ENCODE data around the gene CCDC188. TPM values are rescaled to one million over a fixed set of nuclear protein-coding genes. Genes with fewer than 3 reads are reported as not detected.

The CCDC188 gene
- total RNA-seq, 6 donors from 2014 or later = 0.46 to 2.1 (median 1.2) TPM

GRCh38 chr22:20181884-20182236, 31.0 kb upstream of the CCDC188 start:
- Histone ChIP-seq H3K27me3 (no peaks in the 10 kb centered on the region), H3K9me3 (no peaks in the 10 kb centered on the region), H3K4me1 (no peaks in the 10 kb centered on the region), H3K36me3 (no peaks in the 10 kb centered on the region), H3K4me3 (no peak overlapping the region), H3K27ac (no peak overlapping the region)
- WGBS, 2 donors = 78 to 88% methylated on average over 9 to 18 of the region's 18 CpGs
- no peak for TF ChIP-seq POLR2AphosphoS5 (IDR thresholded peaks at IDR 0.05)
- no peak for TF ChIP-seq POLR2A (IDR thresholded peaks at IDR 0.05)
- no peak for TF ChIP-seq EP300 (IDR thresholded peaks at IDR 0.05)
- TF ChIP-seq CTCF (IDR thresholded peaks at IDR 0.05) = no peak
- no peak for ATAC-seq (ENCODE audit: low FRiP score in 2 of 2)
- peak in 1 of 2 donors; percentile 81 for DNase-seq

- H3K9me3 ChIP-seq = no peaks in the 10 kb centered on the region
- H3K4me3 ChIP-seq = no peak overlapping the region
- H3K4me1 ChIP-seq = no peaks in the 10 kb centered on the region
- 89% methylated on average over 13 of the region's 17 CpGs; no CpG with 5 or more reads in 1 of the 2 donors for WGBS, 2 donors
- DNase-seq = no peak
- no peak for TF ChIP-seq POLR2A (IDR thresholded peaks at IDR 0.05)
- no peak for TF ChIP-seq EP300 (IDR thresholded peaks at IDR 0.05)
- no peak for TF ChIP-seq POLR2AphosphoS5 (IDR thresholded peaks at IDR 0.05)
- TF ChIP-seq CTCF (IDR thresholded peaks at IDR 0.05) = no peak
- no peaks in the 10 kb centered on the region for H3K36me3 ChIP-seq
- H3K27ac ChIP-seq = no peak overlapping the region
- no peaks in the 10 kb centered on the region for H3K27me3 ChIP-seq
- no peak for ATAC-seq (ENCODE audit: low FRiP score in 2 of 2)
These were observed 30.5 kb upstream of the CCDC188 start for GRCh38 chr22:20181194-20181883.

GRCh38 chr22:20180640-20181039, 29.8 kb upstream of the CCDC188 start:
- no peak for ATAC-seq (ENCODE audit: low FRiP score in 2 of 2)
- TF ChIP-seq CTCF (IDR thresholded peaks at IDR 0.05) (no peak), POLR2A (IDR thresholded peaks at IDR 0.05) (no peak)
- 76 to 86% methylated on average over 8 of the region's 8 CpGs for WGBS, 2 donors

GRCh38 chr22:20180245-20180630, 29.4 kb upstream of the CCDC188 start:
- 87 to 94% methylated on average over 3 to 13 of the region's 13 CpGs for WGBS, 2 donors
- ATAC-seq (ENCODE audit: low FRiP score in 2 of 2) (no peak), DNase-seq (peak in 1 of 2 donors; percentile 73)
- Histone ChIP-seq H3K27ac (no peak overlapping the region), H3K4me3 (no peak overlapping the region), H3K36me3 (no peaks in the 10 kb centered on the region), H3K4me1 (no peaks in the 10 kb centered on the region), H3K9me3 (no peaks in the 10 kb centered on the region), H3K27me3 (no peaks in the 10 kb centered on the region)
- TF ChIP-seq CTCF (IDR thresholded peaks at IDR 0.05) = no peak
- no peak for TF ChIP-seq EP300 (IDR thresholded peaks at IDR 0.05)
- TF ChIP-seq POLR2AphosphoS5 (IDR thresholded peaks at IDR 0.05) = no peak
- no peak for TF ChIP-seq POLR2A (IDR thresholded peaks at IDR 0.05)

More at GRCh38 chr22:20180640-20181039, 29.8 kb upstream of the CCDC188 start:
- Histone ChIP-seq H3K27ac (no peak overlapping the region), H3K9me3 (no peaks in the 10 kb centered on the region), H3K4me1 (no peaks in the 10 kb centered on the region), H3K4me3 (no peak overlapping the region), H3K36me3 (no peaks in the 10 kb centered on the region), H3K27me3 (no peaks in the 10 kb centered on the region)
- no peak for DNase-seq
